Smooth muscle cell (in vitro differentiated cells): Measurements from ENCODE around the gene COQ9. TPM values are rescaled to one million over a fixed set of nuclear protein-coding genes. Genes with fewer than 3 reads are reported as not detected.
"Not testable (repeated sequence)": the region's sequence is repeated elsewhere in the genome, so short reads cannot be mapped to it uniquely, and the experiment has no call there.

ENCODE experiments used
- DNase-seq: peaks from one replicate; lab custom pipeline; 2025; ENCODE audit not compliant: unreplicated experiment; lab: John Stamatoyannopoulos, UW
- H2AFZ ChIP-seq: fragments of 200-600 bp; sonication (generic); 2 replicates; pipeline ENCODE4 v1.6.0; 2016; ENCODE audit warnings: antibody characterized with exemption, low read depth, mild to moderate bottlenecking
- H3F3A ChIP-seq: fragments of 200-600 bp; sonication (generic); 2 replicates; pipeline ENCODE4 v1.6.0; 2017; ENCODE audit warnings: antibody characterized with exemption, low read depth
- H3K27ac ChIP-seq: fragments of 200-600 bp; sonication (generic); 2 replicates; pipeline ENCODE4 v1.5.1; 2016; ENCODE audit warnings: low read depth, mild to moderate bottlenecking
- H3K27me3 ChIP-seq: fragments of 200-600 bp; sonication (generic); 2 replicates; pipeline ENCODE4 v1.6.1; 2016; ENCODE audit warnings: low read depth, mild to moderate bottlenecking
- H3K36me3 ChIP-seq: fragments of 200-600 bp; sonication (generic); 2 replicates; pipeline ENCODE4 v1.5.1; 2016; ENCODE audit warnings: low read depth
- H3K4me1 ChIP-seq: fragments of 200-600 bp; sonication (generic); 2 replicates; pipeline ENCODE4 v1.5.1; 2016; ENCODE audit warnings: low read depth
- H3K4me2 ChIP-seq: fragments of 200-600 bp; sonication (generic); 2 replicates; pipeline ENCODE4 v1.6.0; 2016; ENCODE audit warnings: mild to moderate bottlenecking
- H3K4me3 ChIP-seq: fragments of 200-600 bp; sonication (generic); 2 replicates; pipeline ENCODE4 v1.5.1; 2016; ENCODE audit warnings: mild to moderate bottlenecking
- H3K79me2 ChIP-seq: fragments of 200-600 bp; sonication (generic); 2 replicates; pipeline ENCODE4 v1.6.0; 2016; ENCODE audit warnings: low read depth, mild to moderate bottlenecking
- H3K9ac ChIP-seq: fragments of 200-600 bp; sonication (generic); 2 replicates; pipeline ENCODE4 v1.6.0; 2016; ENCODE audit warnings: low read depth
- H3K9me3 ChIP-seq: fragments of 200-600 bp; sonication (generic); replicated peaks from 2 replicates; pipeline ENCODE4 v1.5.1; 2016; ENCODE audit warnings: low read depth
- H4K20me1 ChIP-seq: fragments of 200-600 bp; sonication (generic); 2 replicates; pipeline ENCODE4 v1.6.0; 2016; ENCODE audit warnings: low read depth
- WGBS: methylation state at CpG from one replicate; pipeline ENCODE4 v1.1.7; 2016; ENCODE audit warnings: low lambda C conversion rate; 5-methylcytosine and 5-hydroxymethylcytosine counted together
- polyA plus RNA-seq: library from polyadenylated mRNA; unstranded; fragments of >200 nt; fragmentation: Nextera tagmentation; extraction: Ambion mirVana; gene quantifications from 2 replicates; pipeline ENCODE4 v1.2.1, GENCODE V29; 2016
- total RNA-seq: library from RNA; depleted of rRNA; stranded (reverse); fragments of >200 nt; gene quantifications from 2 replicates; pipeline ENCODE4 v1.2.3, GENCODE V29; 2014
- TF ChIP-seq, protein P1 (sequence below): fragments of 200-600 bp; sonication (generic); IDR thresholded peaks from 2 replicates; pipeline ENCODE4 v1.5.1; 2017; ENCODE audit warnings: borderline replicate concordance, mild to moderate bottlenecking, antibody characterized with exemption; ENCODE audit not compliant: insufficient read depth, poor library complexity, severe bottlenecking

The COQ9 gene, protein sequence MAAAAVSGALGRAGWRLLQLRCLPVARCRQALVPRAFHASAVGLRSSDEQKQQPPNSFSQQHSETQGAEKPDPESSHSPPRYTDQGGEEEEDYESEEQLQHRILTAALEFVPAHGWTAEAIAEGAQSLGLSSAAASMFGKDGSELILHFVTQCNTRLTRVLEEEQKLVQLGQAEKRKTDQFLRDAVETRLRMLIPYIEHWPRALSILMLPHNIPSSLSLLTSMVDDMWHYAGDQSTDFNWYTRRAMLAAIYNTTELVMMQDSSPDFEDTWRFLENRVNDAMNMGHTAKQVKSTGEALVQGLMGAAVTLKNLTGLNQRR
- total RNA-seq: 34.7 and 38.1 TPM in 2 replicates
- 59.7 and 62.1 TPM in 2 replicates for polyA plus RNA-seq

DNA sequence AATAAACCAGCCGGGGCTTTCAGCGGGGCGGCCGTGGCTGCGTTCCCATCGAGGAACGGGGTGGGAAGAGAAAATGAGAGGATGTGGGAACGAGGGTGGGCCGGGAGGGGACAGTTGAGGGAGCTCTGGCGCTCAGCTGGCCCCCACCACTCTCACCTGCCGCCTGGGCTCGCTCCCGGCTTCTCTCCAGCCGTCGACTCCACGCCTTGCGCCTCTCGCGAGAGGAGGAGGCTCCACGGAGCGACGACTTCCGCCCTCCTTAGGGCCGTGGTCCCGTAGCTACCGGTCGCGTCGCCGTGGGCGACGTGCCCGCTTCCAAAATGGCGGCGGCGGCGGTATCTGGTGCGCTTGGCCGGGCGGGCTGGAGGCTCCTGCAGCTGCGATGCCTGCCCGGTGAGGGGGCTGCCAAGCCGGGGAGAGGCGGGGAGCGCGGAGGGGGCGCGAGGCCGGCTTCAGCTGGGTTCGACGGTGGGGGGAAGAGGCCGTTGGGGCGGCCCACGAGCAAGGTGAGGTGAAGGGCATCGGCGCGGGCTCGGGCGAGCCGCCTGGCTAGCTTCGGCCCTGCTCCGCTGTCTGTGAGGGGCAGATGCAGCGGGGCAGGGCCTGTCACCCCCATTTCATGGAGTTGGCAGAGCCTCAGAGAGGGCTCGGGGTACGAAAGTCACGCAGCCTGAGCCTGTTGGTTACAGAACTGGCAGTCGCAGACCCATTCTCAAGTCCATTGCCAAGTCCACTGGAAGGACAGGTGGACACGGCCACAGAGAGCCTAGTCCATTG is at the start of gene COQ9, which contains the start of gene CIAPIN1:
COQ9 (plus strand) TSS at position 294 of the 777 bp plus-strand sequence; CDS start at position 321, 27 bp downstream.
CIAPIN1 (minus strand) TSS at position 200 of the 777 bp plus-strand sequence. CDS start 6,457 bp downstream, outside the sequence.
- H4K20me1 ChIP-seq: no peaks in the 10 kb centered on the region
- H3K27me3 ChIP-seq: no peaks in the 10 kb centered on the region
- TF ChIP-seq, protein P1, sequence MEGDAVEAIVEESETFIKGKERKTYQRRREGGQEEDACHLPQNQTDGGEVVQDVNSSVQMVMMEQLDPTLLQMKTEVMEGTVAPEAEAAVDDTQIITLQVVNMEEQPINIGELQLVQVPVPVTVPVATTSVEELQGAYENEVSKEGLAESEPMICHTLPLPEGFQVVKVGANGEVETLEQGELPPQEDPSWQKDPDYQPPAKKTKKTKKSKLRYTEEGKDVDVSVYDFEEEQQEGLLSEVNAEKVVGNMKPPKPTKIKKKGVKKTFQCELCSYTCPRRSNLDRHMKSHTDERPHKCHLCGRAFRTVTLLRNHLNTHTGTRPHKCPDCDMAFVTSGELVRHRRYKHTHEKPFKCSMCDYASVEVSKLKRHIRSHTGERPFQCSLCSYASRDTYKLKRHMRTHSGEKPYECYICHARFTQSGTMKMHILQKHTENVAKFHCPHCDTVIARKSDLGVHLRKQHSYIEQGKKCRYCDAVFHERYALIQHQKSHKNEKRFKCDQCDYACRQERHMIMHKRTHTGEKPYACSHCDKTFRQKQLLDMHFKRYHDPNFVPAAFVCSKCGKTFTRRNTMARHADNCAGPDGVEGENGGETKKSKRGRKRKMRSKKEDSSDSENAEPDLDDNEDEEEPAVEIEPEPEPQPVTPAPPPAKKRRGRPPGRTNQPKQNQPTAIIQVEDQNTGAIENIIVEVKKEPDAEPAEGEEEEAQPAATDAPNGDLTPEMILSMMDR: no peak
- H3K4me3 ChIP-seq: peak within 1 kb of the TSS; percentile 98
- H3K4me2 ChIP-seq: peak within 1 kb of the TSS; percentile 96
- peak within 1 kb of the TSS; percentile 95 for H3K9ac ChIP-seq
- DNase-seq: peak; percentile 56
- no peaks in the 10 kb centered on the region for H3F3A ChIP-seq
- no peaks in the 10 kb centered on the region for H3K9me3 ChIP-seq
- H2AFZ ChIP-seq: peak within 1 kb of the TSS; percentile 88
- peaks cover 63% of the 10 kb centered on the region for H3K79me2 ChIP-seq
- peaks cover 5% of the 10 kb centered on the region for H3K36me3 ChIP-seq
- peak within 1 kb of the TSS; percentile 72 for H3K27ac ChIP-seq
- H3K4me1 ChIP-seq: peaks cover 8% of the 10 kb centered on the region
- under 1% methylated on average over 60 of the region's 68 CpGs for WGBS

DNA sequence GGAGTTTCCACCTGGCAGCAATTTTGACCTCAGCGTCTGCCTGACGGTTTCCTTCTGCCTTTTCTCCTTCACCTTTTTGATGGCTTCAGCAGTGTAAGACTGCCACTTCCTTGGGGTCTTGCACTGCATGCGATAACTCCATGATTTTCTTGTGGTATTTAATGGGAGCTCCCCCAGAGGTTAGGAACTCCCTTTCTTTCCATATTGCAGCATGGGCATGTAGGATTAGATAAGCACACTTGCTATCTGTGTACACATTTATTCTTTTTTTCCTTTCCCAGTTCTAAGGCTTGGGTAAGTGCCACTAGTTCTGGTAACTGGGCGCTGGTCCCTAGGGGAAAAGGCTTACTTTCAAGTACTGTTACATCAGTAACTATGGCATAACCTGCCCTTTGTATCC is 49.8 kb upstream of the COQ9 start:
- not testable (repeated sequence) for H3K27ac ChIP-seq, H2AFZ ChIP-seq, H3K4me2 ChIP-seq, H3F3A ChIP-seq, H4K20me1 ChIP-seq, H3K79me2 ChIP-seq, DNase-seq, H3K4me1 ChIP-seq, H3K9ac ChIP-seq, H3K4me3 ChIP-seq, H3K9me3 ChIP-seq, H3K27me3 ChIP-seq, H3K36me3 ChIP-seq
- WGBS: 93% methylated on average over 4 of the region's 4 CpGs

DNA sequence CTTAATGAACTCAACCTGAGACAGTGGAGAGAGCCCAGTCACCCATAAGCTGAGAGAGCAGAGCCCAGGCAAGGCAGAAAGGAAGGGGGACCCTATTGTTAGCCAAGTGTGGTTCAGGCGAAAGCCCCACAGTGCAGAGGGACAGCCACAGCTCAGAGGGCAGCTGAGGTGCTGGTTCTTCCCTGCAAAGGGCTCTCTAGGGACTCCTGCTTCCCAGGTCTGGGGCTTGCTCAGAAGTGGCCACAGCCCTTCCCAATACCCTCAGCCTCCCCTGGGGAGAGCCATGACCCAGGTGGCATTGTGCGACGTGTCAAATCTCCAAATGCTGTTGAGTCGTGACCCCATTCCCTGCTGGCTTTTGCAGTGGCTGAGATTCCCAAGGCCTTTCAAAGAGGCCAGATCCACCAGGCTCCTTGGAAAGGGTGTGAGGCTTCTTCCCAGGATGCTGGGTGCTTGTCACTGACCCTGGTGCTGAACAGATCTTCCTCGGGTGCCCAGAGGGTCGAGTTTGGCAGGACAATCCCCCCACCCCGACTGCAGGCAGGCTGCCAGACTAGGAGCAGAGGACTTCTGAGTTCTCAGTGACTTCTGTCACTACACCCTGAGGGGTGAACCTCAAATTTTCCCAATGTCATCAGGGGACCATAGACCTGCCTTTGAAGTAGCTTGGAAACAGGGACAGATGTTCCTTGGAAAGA is 45.2 kb upstream of the COQ9 start:
- Histone ChIP-seq H3K9ac (no peak overlapping the region), H3K79me2 (no peaks in the 10 kb centered on the region), H3K4me2 (no peak overlapping the region), H4K20me1 (no peaks in the 10 kb centered on the region), H2AFZ (no peak overlapping the region), H3K4me1 (no peaks in the 10 kb centered on the region), H3K4me3 (no peak overlapping the region), H3F3A (no peaks in the 10 kb centered on the region), H3K27ac (no peak overlapping the region), H3K9me3 (no peaks in the 10 kb centered on the region), H3K27me3 (no peaks in the 10 kb centered on the region), H3K36me3 (no peaks in the 10 kb centered on the region)
- TF ChIP-seq, protein P1: no peak
- DNase-seq: no peak
- WGBS: 68% methylated on average over 7 of the region's 7 CpGs
